ENCODE data around the gene ROR2.

GRCh38 chr9:91858213-91859030, 91.6 kb downstream of the ROR2 start:
- TF ChIP-seq CTCF (IDR thresholded peaks at IDR 0.05), result no peak
- no peak for TF ChIP-seq POLR2A (IDR thresholded peaks at IDR 0.05)
- no peak for TF ChIP-seq POLR2AphosphoS5 (IDR thresholded peaks at IDR 0.05)
